HPDE6-E6E7 (cell line): Measurements from ENCODE around the gene SEPTIN14.
"Not testable (repeated sequence)": the region's sequence is repeated elsewhere in the genome, so short reads cannot be mapped to it uniquely, and the experiment has no call there.

Experiments used
- DNase-seq: peaks from one replicate; pipeline ENCODE4 v3.0.0; 2011; ENCODE audit warnings: missing footprints; ENCODE audit errors: extremely low spot score

The SEPTIN14 gene

DNA sequence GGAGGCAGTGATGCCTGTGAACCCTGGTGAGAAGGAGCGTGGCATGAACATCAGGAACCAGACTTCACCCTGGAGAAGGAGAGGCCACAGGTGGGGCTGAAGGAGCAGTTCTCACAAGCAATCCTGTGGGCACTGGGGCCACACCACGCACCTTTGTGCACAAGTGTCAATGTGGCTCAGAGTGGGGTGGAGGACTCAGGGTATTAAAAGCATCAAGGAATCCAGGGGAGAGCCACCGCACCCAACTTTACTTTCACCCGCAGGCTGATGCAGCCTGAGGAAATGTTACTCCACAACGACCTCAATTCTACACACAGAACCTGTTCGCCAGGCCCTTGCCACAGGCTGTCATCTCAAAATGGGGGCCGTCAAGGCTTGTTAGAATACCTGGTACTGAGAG is 77.1 kb downstream of the SEPTIN14 start:
- not testable (repeated sequence) for DNase-seq

DNA sequence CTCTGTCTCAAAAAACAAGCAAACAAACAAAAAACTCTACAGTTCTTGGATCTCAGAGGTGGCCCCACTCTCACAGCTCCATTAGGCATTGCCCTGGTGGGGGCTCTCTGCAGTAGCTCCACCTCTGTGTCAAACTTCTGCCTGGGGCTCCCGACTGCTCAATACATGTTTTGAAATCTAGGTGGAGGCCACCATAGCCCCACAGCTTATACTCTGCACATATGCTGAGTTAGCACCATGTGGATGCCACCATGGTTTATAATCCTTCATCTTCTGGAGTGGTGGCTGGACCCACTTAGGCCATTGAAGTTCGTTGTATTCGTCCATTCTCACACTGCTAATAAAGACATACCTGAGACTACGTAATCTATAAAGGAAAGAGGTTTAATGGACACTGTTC is 78.4 kb downstream of the SEPTIN14 start:
- DNase-seq, result no peak

GRCh38 chr7:55778631-55779030 is 83.9 kb downstream of the SEPTIN14 start:
- DNase-seq, result no peak

- no peak for DNase-seq
These were observed 86.4 kb downstream of the SEPTIN14 start for GRCh38 chr7:55776196-55776595.

GRCh38 chr7:55775051-55775420 is 87.5 kb downstream of the SEPTIN14 start:
- no peak for DNase-seq

GRCh38 chr7:55774327-55775050 is 88.1 kb downstream of the SEPTIN14 start:
- peak; percentile 42 for DNase-seq

DNA sequence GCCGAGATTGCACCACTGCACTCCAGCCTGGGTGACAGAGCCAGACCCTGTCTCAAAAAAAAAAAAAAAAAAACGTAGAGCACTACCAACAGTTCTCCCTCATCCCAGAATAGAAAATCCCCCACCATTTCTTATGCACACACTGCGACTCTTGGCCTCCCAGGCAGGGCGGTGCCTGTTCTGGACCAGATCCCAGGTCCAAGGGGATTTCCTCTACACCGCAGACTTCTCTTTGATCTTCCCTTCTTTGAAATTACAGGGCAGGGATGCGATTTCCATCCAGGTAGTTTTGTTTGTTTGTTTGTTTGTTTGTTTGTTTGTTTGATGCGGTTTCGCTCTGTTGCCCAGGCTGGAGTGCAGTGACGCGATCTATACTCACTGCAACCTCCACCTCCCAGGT is 91.8 kb downstream of the SEPTIN14 start:
- DNase-seq, result no peak

DNA sequence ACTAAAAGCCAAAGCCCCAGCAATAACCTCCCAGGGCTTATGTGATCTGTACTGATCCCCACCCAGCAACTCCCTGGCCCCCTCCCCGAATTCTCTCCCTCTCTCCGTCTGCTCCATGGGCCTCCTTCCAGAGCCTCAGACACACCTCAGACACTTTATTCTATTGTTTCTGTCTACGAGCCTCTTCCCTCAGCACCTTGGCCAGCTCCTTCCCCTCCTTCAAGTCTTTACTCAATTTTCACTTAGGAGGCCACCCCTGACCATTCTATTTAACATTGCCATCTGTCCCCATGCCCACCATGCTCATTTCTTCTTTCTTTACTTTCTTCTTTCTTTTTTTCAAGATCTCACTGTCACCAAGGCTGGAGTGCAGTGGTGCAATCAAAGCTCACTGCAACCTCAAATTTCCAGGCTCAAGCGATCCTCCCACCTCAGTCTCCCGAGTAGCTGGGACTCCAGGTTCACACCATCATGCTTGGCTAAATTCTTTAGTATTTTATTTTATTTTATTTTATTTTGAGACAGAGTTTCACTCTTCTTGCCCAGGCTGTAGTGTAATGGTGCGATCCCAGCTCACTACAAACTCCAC is 109.2 kb downstream of the SEPTIN14 start:
- DNase-seq, result not testable (repeated sequence)

- DNase-seq, result not testable (repeated sequence)
These were observed 117.8 kb downstream of the SEPTIN14 start for GRCh38 chr7:55744706-55745105.
